ENCODE measurements around the gene DMGDH.

The DMGDH gene

GRCh38 chr5:78974011-78974410 lies 95.5 kb downstream of the DMGDH start:
- DNase-seq (ENCODE audit: low read depth), result no peak

GRCh38 chr5:78972654-78973428 lies 96.6 kb downstream of the DMGDH start:
- no peak for DNase-seq (ENCODE audit: low read depth)

GRCh38 chr5:78971998-78972397 lies 97.5 kb downstream of the DMGDH start:
- DNase-seq (ENCODE audit: low read depth), result no peak

GRCh38 chr5:78968781-78969180 lies 100.7 kb downstream of the DMGDH start:
- no peak for DNase-seq (ENCODE audit: low read depth)

- peak; percentile 74 for DNase-seq (ENCODE audit: low read depth)
These were observed 104.6 kb downstream of the DMGDH start for GRCh38 chr5:78964889-78965288.

- DNase-seq (ENCODE audit: low read depth), result peak; percentile 30
These were observed 107.7 kb downstream of the DMGDH start for GRCh38 chr5:78961743-78962142.

- no peak for DNase-seq (ENCODE audit: low read depth)
These were observed 109.7 kb downstream of the DMGDH start for GRCh38 chr5:78959767-78960166.

GRCh38 chr5:78958672-78959445 lies 110.6 kb downstream of the DMGDH start:
- no peak for DNase-seq (ENCODE audit: low read depth)

- no peak for DNase-seq (ENCODE audit: low read depth)
These were observed 112.6 kb downstream of the DMGDH start for GRCh38 chr5:78956901-78957300.

GRCh38 chr5:78953092-78953800 lies 116.2 kb downstream of the DMGDH start:
- DNase-seq (ENCODE audit: low read depth), result peak; percentile 46
